HG03159 (cell line): ENCODE measurements around the gene CARD14.
"Not testable (repeated sequence)": the region's sequence is repeated elsewhere in the genome, so short reads cannot be mapped to it uniquely, and the experiment has no call there.

Experiments used
- ATAC-seq: cut with Tn5 transposase; IDR thresholded peaks from one replicate; pipeline ENCODE4 v1.9.1; 2021; ENCODE audit warnings: mild to moderate bottlenecking, moderate library complexity; ENCODE audit not compliant: unreplicated experiment

CARD14 gene

GRCh38 chr17:80248001-80248893 is 78.4 kb downstream of the CARD14 start:
- no peak for ATAC-seq

DNA sequence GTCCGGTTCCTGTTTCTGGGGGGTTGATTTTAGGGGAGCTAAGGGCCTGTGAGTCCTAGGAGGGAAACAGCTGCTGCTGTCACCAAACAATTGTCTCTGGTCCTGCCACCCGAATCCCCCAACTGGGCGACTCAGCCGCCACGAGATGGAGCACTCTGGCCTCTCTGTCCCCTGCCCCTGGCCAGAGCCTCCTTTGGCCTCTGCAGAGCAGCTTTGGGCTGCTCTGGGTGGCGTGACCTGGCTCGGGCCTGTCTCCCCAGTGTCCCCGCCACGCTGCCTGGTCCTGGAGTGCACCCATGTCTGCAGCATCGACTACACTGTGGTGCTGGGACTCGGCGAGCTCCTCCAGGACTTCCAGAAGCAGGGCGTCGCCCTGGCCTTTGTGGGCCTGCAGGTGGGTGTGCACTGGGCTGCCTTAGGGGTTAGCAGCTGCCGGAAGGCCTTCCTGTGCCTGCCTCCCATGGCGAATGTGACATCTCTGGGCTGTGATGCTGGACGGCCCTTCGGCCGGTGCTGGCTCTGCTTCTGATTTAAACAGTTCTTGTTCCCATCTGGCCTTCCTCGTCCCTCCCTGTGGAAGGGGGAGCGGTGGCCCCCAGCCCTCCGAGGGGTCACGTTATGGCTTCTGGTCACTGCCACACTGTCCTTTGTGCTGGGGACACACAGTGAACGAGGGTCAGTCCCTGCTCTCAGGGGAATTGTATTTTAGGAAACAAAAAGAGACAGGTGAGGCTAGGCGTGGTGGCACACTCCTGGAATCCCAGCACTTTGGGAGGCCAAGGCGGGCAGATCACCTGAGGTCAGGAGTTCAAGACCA is 79.3 kb downstream of the CARD14 start:
- no peak for ATAC-seq

DNA sequence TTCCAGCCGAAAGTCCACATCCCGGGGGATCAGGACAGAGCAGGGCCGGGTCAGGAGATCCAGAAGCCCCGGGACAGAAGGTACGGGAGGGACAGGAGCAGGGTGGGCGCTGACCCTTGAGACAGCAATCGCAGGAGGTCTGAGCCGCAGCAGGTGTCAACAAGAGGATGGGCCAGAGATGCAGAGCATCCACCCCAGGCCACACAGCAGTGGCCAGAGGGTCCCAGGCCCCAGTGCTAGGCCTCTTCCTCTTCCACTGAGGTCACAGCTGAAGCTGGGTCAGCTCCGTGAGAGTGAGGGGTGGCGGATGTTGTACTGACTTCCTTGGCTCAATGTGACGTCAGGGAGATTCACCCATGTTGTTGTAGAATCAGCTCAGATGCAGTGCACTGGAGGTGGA is 82.1 kb downstream of the CARD14 start:
- no peak for ATAC-seq

DNA sequence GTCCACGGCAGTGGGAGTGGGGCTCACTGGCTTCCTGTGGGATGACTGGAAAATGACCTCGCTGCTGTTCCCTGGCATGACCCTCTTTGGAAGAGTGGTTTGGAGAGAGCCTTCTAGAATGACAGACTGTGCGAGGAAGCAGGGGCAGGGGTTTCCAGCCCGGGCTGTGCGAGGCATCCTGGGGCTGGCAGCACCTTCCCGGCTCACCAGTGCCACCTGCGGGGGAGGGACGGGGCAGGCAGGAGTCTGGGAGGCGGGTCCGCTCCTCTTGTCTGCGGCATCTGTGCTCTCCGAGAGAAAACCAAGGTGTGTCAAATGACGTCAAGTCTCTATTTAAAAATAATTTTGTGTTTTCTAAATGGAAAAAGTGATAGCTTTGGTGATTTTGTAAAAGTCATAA is 83.0 kb downstream of the CARD14 start:
- no peak for ATAC-seq

DNA sequence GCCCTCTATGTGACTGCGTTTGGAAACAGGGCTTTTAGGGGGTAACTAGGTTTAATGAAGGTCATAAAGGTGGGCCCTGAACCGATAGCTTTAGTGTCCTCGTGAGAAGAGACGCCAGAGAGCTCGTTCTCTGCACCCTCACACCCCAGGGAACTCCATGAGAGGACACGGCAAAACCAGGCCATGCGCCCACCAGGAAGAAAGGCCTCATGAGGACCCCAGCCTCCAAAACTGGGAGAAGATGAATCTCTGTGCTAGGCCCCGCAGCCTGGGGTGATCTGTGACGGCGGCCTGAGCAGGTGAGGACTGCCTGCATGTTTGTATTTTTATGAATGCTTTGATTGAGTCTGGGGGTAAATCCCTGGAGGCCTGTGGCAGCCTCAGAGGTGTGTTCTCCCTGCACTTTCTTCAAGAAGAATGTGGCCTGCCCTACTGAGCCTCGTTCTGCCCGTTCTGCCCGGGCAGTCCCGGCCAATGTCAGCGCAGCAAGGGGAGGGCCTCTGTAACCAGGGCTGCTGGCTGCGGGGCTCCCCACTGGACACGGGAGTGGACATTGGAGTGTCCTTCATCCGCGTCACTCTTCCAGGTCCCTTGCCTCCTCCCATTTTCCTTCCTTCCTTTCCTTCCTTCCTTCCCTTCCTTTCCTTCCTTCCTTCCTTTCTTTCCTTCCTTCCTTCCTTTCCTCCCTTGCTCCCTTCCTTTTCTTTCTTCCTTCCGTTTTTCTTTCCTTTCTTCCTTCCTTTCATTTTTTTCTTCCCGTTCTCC is 84.0 kb downstream of the CARD14 start:
- ATAC-seq: no peak

DNA sequence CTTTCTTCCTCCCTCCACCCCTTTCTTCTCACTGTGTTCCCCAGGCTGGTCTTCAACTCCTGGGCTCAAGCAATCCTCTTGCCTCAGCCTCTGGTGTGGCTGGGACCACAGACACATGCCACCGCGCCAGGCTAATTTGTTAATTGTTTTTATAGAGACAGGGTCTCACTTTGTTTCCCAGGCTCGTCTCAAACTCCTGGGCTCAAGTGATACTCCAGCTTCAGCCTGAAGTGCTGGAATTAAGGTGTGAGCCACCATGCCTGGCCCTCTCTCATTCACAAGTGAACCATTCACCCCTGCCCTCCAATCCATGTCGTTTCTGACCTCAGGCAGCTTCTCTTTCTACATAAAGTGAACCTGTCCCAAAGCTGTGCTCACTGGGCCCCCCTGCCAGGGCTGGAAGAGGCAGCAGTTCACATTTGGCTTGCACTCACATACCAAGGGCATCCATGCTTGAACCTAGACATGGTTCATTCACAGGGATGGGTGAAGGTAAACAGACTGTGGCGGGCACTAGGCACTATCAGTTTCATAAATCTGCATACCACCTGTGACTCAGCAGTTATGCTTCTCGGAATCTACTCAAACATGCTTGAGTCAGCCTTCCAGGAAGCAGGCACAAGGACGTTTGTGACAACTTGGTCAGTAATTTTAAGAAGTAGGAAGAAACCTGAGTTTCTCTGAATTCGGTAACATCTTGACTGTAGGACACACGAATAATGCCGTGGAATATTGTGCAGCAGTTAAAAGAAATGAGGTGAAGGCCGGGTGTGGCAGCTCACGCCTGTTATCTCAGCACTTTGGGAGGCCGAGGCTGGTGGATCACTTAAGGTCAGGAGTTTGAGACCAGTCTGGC is 84.8 kb downstream of the CARD14 start:
- peak; percentile 48 for ATAC-seq

DNA sequence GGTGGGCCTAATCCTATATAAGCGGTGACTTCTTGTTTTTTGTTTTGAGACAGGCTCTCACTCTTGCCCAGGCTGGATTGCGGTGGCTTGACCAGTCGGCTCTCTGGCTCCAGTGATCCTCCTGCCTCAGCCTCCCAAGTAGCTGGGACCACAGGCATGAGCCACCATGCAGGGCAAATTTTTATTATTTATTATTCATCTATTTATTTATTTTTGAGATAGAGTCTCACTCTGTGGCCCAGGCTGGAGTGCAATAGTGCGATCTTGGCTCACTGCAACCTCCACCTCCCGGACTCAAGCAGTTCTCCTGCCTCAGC is 86.2 kb downstream of the CARD14 start:
- no peak for ATAC-seq

DNA sequence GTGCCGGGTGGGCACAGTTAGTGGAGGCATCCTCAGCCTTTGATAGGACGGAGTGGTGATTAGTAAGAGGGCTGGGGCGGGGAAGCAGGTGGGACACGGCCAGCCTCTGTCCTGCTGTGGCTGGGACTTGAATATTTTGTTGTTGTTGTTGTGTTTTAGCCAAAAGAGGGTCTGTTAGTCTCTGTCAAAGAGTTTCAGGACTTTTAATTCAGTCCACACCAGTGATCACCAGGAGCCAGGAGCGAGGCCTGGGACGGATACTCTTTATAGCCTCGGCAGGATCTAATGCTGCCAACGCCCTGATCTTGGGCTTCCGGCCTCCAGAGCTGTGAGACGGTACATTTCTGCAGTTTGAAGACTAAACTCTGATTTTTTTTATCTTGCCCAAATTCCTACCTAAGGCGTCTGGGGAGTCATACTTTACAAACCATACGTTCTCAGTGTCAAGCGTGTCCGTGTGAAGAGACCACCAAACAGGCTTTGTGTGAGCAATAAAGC is 87.9 kb downstream of the CARD14 start:
- ATAC-seq: no peak

DNA sequence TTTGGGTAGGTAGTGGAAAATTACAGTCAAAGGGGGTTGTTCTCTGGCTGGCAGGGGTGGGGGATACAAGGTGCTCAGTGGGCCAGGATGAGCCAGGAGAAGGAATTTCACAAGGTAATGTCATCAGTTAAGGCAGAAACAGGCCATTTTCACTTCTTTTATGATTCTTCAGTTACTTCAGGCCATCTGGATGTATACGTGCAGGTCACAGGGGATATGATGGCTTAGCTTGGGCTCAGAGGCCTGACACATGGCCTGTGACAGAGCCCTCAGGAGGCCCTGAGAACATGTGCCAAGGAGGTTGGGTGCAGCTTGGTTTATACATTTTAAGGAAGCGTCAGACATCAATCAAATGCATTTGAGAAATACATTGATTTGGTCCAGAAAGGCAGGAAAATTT is 88.5 kb downstream of the CARD14 start:
- not testable (repeated sequence) for ATAC-seq
